HG03457 (cell line): ENCODE data around the gene ZNF564.
A peak's percentile ranks its signal among the peaks of the same experiment; 100 is the strongest.
"Not testable (repeated sequence)": the region's sequence is repeated elsewhere in the genome, so short reads cannot be mapped to it uniquely, and the experiment has no call there.

Experiments used
- ATAC-seq: cut with Tn5 transposase; IDR thresholded peaks from one replicate; pipeline ENCODE4 v1.9.1; 2021; ENCODE audit warnings: moderate number of reproducible peaks; ENCODE audit not compliant: unreplicated experiment

ZNF564 gene

DNA sequence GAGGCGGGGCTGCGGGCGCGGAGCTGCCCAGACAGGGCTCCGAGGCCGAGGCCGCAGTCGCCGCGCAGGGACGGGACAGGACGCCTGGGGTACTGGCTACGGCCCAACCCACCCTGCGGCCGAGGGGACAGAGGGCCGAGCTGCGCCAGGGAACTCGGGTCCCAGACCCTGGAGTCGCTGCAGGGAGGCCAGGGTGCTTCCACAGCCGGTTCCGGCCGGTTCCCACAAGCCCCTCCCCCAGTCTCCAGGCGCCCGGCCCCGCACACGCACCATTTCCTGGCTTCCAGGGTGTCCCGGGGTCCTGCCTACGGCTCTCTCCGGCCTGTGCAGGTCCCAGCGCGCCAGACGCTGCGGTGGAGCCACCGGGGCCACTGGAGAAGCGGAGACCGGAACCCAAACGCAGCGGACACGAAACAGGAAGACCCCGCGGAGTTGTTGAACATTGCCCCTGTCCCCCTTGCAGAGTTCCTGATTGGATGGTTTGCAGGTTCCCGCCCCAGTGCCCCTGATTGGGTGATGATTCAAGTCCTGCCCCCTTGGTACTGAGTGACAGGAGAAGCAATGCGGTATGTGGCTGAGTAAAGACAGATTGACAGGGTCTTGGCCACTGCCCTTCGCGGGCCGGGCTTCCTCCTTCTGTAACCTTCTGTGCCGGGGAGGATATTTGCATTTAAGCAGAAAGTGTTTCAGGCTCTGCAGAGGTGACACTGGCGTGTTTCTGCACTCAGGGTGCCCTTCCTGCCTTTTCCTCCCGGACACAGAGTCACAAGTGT, at the start of gene ZNF564:
TSS of gene ZNF564 (minus strand) at position 423 of the 773 bp plus-strand sequence. CDS start at position 273, 150 bp downstream.
- ATAC-seq: peak; percentile 92

GRCh38 chr19:12597594-12597993, 46.3 kb upstream of the ZNF564 start:
- ATAC-seq: no peak

DNA sequence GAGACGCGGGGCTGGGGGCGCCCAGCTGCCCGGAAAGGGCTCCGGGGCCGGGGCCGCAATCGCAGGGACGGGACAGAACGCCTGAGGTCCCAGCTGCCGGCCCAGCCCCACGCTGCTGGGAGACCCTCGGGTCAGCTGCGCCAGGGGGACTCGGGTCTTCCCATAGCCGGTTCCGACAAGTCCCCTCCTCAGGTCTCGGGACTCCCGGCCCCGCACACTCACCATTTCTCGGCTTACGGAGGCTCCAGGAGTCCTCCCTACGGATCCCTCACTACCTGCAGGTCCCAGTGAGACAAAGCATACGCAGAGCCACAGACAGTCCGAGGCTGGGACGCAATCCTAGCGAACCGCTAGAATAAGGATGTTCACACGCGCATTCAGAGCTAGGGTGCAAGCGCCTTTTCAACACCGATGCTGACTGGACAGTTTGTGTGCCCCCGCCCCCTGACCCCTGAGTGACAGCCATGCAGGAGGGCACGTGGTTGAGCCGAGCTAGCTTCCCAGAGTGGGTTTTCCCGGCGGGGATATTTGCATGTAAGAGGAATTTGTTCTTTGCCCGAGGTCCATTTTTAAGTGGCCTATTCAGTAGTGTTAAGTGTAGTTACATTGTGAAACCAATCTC, 45.8 kb upstream of the ZNF564 start:
- no peak for ATAC-seq

- no peak for ATAC-seq
Observed at GRCh38 chr19:12596485-12596884, 45.2 kb upstream of the ZNF564 start.

GRCh38 chr19:12581100-12581499, 29.8 kb upstream of the ZNF564 start:
- no peak for ATAC-seq

DNA sequence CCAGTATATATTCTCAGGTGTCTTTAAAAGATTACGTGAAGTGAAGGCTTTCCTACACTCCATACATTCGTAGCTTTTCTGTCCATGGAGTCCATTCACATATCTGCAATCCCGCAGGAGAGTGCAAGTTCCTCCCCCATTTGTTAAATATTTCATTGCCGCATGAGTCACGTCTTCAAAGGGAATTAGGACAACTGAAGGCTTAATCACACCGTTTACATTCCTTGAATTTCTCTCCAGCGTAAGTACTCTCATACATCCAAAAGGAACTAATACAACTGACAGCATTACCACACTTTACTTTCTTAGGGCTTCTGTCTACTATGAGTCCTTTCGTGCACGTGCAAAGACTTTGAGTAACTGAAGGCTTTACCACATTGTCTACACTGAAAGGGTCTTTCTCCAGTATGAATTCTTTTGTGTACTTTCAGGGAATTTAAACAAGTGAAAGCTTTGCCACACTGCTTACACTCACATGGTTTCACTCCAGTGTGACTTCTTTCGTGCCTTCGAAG, 29.0 kb upstream of the ZNF564 start:
- no peak for ATAC-seq

DNA sequence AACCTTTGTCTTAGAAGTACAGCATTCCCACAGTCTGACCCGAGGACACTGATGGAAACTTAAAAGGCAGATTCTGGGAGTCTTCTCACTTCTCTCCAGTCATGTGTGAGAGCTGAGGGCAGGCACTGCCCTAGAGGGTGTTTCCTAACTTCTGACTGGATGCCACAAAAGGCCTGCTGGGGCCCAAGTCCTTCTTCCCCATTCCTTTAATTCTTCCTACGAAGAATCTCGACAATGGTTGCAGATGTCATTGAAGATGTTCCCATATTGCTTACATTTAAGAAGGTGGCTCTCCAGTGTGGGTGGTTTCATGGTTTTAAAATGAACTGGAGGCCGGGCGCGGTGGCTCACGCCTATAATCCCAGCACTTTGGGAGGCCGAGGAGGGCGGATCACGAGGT, 27.4 kb upstream of the ZNF564 start:
- ATAC-seq: no peak

- ATAC-seq: no peak
Observed at GRCh38 chr19:12574036-12574435, 22.8 kb upstream of the ZNF564 start.

GRCh38 chr19:12567951-12568350, 16.7 kb upstream of the ZNF564 start:
- ATAC-seq: no peak

- not testable (repeated sequence) for ATAC-seq
Observed at GRCh38 chr19:12566380-12566779, 15.1 kb upstream of the ZNF564 start.

DNA sequence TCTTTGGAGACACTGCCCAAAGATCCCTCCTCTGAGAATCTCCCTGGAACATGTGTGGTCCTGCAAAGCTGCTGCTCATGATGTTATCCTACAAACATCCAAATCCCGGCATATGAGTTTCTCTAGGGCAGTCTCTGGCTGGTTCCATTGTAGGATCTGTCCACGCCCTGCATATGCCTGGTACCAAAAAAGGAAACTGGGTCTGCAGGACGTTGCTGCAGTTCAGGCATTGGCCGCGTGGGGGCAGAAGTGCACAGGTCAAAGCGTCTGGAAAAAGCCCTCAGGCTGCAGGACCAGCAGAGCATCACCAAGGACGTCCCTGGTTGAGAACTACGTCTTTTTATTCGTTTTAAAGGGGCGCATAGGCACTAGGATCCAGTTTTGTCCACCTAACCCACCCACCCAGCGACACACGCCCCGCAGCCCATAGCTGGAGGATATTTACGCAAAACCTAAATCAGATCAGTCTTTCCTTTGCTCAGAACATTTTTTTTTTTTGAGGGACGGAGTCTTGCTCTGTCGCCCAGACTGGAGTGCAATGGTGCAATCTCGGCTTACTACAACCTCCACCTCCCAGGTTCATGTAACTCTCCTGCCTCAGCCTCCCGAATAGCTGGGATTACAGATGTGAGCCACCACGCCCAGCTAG, 12.9 kb upstream of the ZNF564 start:
- ATAC-seq: no peak

DNA sequence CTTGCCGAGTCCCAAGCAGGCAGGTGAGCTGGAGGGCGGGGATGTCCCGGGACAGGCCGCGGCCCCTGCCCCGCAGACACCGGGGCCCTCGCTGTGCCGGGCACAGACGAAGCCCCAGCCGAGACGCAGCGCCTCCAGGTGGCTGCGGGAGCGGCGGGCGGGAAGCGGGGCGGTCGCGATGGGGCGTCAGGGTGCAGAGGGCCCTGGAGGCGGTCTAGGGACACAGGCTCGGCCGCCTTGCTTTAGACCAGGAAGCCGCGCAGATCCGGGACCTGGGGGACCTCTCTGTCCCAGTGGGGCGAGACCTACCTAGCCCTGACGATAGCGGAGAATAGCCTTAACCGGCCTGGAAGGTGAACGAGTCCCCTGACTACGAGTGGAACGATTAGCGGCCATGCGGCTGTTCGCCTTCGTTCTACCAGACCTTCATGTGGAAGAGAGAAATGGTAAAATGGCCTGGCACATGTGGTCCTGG, 4.2 kb upstream of the ZNF564 start:
- ATAC-seq: no peak

DNA sequence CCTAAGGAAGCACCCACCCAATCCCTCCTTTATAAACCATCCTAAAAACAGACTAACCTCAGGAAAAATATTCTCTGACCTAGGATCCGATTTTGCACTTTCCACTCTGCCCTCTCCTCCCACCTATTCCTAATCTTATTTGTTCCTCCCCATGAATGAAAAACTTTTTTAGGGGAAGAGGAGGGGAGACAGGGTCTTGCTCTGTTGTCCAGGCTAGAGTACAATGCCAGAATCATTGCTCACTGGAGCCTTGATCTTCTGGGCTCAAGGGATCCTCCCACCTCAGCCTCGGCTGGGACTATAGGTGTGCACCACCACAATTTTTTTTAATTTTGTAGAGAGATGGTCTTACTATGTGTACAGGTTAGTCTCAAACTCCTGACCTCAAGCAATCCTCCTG, 4.4 kb downstream of the ZNF564 start:
- no peak for ATAC-seq

- ATAC-seq: no peak
Observed at GRCh38 chr19:12546068-12546467, 5.2 kb downstream of the ZNF564 start.

- ATAC-seq: no peak
Observed at GRCh38 chr19:12545267-12545666, 6.0 kb downstream of the ZNF564 start.

DNA sequence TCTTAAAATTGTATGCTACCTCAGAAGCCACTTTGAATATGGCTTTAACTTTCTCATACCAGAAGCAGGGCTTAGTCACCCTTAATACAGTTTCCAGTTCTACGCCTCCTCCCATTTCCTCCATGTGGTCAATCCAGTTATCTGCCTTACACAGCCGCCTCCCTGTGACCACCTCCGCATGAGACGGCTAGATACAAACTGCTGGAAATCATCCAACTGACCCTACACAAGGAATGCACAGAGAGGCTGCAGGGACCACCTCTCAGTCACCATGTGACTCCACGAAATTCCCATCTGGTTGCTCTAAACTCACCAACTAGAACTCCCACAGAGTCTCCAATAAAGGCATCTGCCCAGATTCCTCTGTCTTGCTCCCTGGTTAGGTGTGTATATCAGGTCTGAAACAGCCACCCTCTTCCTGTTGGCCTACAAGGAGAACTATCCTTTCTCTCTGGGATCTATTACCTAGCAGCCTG, 6.8 kb downstream of the ZNF564 start:
- no peak for ATAC-seq

DNA sequence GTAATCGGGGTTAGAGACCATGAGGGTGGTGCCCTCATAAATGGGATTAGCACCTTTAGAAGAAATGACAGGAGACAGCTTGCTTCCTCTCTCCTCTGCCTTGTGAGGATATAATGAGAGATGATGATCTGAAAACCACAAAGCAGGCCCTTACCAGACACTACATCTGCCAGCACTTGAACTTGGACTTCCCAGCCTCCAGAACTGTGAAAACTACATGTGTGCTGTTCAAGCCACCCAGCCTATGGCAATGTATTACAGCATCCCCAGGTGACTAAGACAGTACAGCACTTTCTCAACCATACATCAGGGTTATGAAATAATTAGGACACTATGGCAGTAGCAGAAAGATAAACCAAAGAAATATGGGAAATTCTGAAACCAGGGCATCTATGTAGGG, 7.4 kb downstream of the ZNF564 start:
- no peak for ATAC-seq

DNA sequence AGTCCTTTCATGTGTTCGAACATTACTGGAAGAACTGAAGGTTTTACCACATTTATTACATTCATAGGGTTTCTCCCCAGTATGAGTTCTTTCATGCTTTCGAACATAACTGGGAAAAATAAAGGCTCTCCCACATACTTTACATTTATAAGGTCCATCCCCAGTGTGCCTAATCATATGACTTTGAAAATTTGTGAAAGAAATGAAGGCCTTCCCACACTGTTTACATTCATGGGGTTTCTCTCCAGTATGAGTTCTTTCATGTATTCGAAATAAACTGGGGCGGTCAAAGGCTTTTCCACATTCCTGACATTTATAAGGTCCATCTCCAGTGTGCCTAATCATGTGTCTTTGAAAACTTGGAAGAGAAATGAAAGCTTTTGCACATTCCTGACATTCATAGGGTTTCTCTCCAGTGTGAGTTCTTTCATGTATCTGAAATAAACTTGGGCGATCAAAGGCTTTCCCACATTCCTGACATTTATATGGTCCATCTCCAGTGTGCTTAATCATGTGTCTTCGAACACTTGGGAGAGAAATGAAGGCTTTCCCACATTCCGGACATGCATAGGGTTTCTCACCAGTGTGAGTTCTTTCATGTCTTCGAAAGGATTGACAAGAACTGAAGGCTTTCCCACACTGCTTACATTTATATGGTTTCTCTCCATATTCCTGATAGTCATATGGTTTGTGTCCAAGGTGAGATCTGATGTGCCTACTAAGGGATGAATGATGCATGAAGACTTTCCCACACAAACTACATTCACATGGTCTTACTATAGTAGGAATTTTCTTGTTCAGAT, 24.0 kb downstream of the ZNF564 start:
- no peak for ATAC-seq

GRCh38 chr19:12526542-12526941, 24.7 kb downstream of the ZNF564 start:
- no peak for ATAC-seq

DNA sequence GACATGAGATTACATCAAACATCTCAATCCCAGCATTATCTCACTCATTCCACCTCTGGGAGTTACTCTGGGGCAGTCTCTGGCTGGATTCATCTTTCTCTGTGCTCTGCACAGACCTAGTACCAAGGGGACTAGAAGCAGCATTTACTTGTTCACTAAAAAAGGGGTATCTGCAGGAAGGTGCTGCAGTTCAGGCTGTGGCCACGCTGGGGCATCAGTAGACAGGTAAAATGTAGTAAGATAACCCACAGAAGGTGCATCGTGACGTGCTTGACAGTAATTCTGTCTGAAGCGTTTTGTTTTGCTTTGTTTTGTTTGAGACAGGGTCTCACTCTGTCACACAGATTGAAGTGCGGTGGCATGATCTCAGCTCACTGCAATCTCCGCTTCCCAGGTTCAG, 29.3 kb downstream of the ZNF564 start:
- no peak for ATAC-seq
